IPS DF 6.9 (cell line): ENCODE measurements around the gene UGDH.

Experiments
- DNase-seq: peaks from one replicate; pipeline ENCODE4 v3.0.0-alpha.2; 2013; ENCODE audit warnings: low read depth, low spot score
- H3K27ac ChIP-seq: one replicate; pipeline ENCODE4 v1.5.1; 2013; ENCODE audit warnings: low read length, control low read depth
- H3K27me3 ChIP-seq: 2 replicates; pipeline ENCODE4 v1.6.1; 2013; ENCODE audit warnings: mild to moderate bottlenecking, low read length; ENCODE audit not compliant: control insufficient read depth, insufficient read depth
- H3K36me3 ChIP-seq: 2 replicates; pipeline ENCODE4 v1.6.1; 2013; ENCODE audit warnings: low read length; ENCODE audit not compliant: control insufficient read depth, insufficient read depth
- H3K4me1 ChIP-seq: 2 replicates; pipeline ENCODE4 v1.6.1; 2013; ENCODE audit warnings: low read length; ENCODE audit not compliant: control insufficient read depth, insufficient read depth
- H3K4me3 ChIP-seq: 2 replicates; pipeline ENCODE4 v1.5.1; 2013; ENCODE audit warnings: mild to moderate bottlenecking, low read length
- H3K9me3 ChIP-seq: 2 replicates; pipeline ENCODE4 v1.6.1; 2013; ENCODE audit warnings: low read length, inconsistent platforms; ENCODE audit not compliant: control insufficient read depth, insufficient read depth
- WGBS: extraction: QIAGEN DNeasy Blood & Tissue Kit; methylation state at CpG from one replicate; pipeline ENCODE4 v1.1.7; 2013; ENCODE audit warnings: mixed read lengths, missing lambda C conversion rate; ENCODE audit not compliant: insufficient read length, insufficient coverage; 5-methylcytosine and 5-hydroxymethylcytosine counted together

Gene UGDH

DNA sequence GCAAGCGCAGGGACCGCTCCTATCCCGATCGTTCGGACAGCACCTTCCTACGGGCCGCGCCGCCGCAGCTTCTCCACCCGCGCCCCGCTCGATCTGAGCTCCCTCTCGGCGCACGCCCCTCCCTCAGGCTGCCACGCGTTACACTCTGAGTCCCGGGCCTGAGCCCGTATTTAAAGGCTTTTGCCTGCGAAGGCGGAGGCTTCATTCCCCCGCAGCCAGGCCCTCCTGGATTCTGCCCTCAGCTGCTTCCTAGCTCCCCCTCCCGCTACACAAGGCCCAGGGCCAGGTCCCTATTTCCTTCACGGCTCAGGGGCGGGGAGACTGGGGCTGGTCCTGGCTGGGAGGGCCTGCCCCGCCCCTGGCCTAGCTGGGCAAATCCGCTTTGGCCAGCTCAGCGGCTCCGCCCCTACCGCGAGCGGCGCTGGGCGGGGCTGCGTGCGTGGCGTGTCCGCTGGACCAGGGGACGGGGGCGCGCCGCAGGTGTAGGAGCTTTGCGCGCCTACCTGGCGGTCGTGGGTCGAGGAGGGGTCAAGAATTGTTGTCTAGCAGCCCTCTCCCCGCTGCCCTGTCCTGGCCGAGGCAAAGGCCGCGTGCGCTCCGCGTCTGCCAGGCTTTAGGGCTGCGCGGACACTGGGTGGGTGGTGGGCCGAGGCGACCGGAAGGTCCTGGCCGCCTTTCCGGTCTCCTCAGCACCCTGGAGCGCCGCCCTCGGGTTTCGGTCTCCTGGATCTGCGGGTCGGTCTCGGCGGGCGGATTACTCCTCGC is at the start of gene UGDH:
Gene UGDH (minus strand): TSS at position 144 of the 765 bp plus-strand sequence. CDS start 5,927 bp downstream, outside the sequence.
- no peaks in the 10 kb centered on the region; the same call in 1 of the 2 replicates for H3K4me1 ChIP-seq
- DNase-seq, result peak; percentile 92
- H3K36me3 ChIP-seq, result peaks cover 12% of the 10 kb centered on the region; the same call in 1 of the 2 replicates
- H3K9me3 ChIP-seq, result peaks cover 2% of the 10 kb centered on the region; the same call in 1 of the 2 replicates
- H3K4me3 ChIP-seq, result peak within 1 kb of the TSS; percentile 72
- no peak within 1 kb of the TSS for H3K27ac ChIP-seq
- H3K27me3 ChIP-seq, result no peaks in the 10 kb centered on the region
- no CpG with 5 or more reads among the region's 73 CpGs for WGBS

DNA sequence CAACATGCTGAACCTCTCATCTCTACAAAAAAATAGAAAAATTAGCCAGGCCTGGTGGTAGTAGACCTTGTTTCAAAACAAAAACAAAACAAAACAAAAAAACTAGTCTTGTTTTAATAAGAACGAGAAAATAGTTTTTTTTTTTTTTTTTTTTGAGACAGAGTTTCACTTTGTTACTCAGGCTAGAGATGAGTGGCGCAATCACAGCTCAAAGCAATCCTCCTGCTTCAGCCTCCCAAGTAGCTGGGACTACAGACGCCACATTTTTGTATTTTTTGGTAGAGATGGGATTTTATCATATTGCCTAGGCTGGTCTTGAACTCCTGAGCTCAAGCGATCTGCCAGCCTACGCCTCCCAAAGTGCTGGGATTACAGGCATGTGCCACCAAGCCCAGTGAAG is 47.7 kb upstream of the UGDH start:
- WGBS, result no CpG with 5 or more reads among the region's 5 CpGs
- no peak overlapping the region for H3K4me3 ChIP-seq
- no peak overlapping the region for H3K27ac ChIP-seq
- no peaks in the 10 kb centered on the region for H3K36me3 ChIP-seq
- no peaks in the 10 kb centered on the region for H3K9me3 ChIP-seq
- no peaks in the 10 kb centered on the region for H3K27me3 ChIP-seq
- H3K4me1 ChIP-seq, result no peaks in the 10 kb centered on the region
- no peak for DNase-seq

DNA sequence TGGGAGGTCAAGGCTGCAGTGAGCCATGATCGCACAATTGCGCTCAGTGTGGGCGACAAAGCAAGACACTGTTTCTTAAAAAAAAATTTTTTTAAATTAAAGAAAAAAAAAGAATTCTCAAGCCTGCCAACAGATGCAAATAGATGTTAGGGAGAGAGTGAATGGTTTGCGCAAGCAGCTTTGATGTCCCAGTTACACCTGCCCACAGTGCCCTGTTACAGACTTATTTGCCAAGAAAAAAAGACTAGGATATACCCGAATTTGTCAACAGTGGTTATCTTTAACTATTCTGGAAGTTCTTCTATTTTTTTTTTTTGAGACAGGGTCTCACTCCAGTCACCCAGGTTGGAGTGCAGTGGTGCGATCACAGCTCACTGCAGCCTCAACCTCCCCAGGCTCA is 44.3 kb upstream of the UGDH start:
- no peaks in the 10 kb centered on the region for H3K9me3 ChIP-seq
- no peak for DNase-seq
- WGBS, result no CpG with 5 or more reads among the region's 6 CpGs

DNA sequence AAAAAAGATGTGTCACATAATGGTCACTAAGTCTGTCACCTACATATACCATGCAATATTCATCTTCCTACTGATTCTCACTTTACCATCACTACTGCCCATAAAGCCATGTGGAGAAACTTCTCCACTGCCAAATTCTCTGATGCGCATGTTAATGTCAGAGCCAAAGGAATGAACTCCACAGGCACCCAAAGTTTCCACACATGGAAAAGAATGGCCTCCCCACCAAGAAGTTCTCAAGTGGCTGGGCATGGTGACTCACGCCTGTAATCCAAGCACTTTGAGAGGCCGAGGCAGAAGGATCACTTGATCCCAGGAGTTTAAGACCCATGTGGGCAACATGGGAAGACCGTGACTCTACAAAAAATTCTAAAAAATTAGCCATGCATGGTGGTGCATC is 43.8 kb upstream of the UGDH start:
- Histone ChIP-seq H3K36me3 (no peaks in the 10 kb centered on the region), H3K9me3 (no peaks in the 10 kb centered on the region; the same call in 1 of the 2 replicates), H3K4me3 (no peak overlapping the region), H3K4me1 (no peaks in the 10 kb centered on the region), H3K27ac (no peak overlapping the region), H3K27me3 (no peaks in the 10 kb centered on the region)
- no CpG with 5 or more reads among the region's 4 CpGs for WGBS
- no peak for DNase-seq

More for the DNA sequence above, 44.3 kb upstream of the UGDH start:
- Histone ChIP-seq H3K27me3 (no peaks in the 10 kb centered on the region), H3K36me3 (no peaks in the 10 kb centered on the region), H3K27ac (no peak overlapping the region), H3K4me3 (no peak overlapping the region), H3K4me1 (no peaks in the 10 kb centered on the region)

DNA sequence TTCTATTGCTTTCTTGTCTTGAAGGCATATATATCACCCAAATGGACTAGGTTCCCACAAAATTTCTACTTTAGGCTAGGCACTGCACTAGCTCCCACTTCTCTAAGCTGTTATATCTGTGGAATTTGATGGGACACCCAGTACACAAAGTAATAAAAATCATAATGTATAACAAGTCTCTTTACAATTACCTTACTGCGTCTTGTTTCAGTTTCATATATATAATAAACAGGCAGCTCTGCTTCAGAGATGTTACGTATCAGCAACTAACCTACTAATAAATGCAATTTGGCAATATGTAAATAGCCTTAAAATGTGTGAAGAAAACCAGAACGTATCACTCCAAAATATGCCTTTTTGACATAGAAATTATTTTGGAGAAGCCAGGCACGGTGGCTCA is 42.0 kb upstream of the UGDH start:
- Histone ChIP-seq H3K4me1 (no peaks in the 10 kb centered on the region), H3K27ac (no peak overlapping the region), H3K4me3 (no peak overlapping the region), H3K27me3 (no peaks in the 10 kb centered on the region), H3K36me3 (no peaks in the 10 kb centered on the region), H3K9me3 (no peaks in the 10 kb centered on the region; the same call in 1 of the 2 replicates)
- no CpG with 5 or more reads among the region's 4 CpGs for WGBS
- no peak for DNase-seq

DNA sequence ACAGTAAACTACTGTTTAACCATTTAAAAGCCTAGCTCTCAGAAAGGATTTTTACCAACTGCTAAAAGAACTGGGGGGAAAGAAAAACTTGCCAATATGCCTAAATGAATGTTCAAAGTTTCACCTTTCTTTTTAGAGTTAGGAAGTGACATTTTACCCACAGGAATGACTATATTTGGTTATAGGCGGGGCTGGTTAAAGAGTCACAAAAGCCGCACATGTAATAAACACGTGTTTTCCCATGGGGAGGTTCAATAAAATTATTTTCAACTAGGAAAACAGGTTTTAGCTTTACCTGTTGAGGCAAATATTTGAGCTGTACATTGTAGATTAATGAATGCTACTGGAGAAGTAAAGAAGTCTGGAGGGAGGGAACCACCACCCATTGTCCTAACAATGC is 41.6 kb upstream of the UGDH start:
- H3K4me3 ChIP-seq, result no peak overlapping the region
- no peak overlapping the region for H3K27ac ChIP-seq
- no peak for DNase-seq
- no CpG with 5 or more reads among the region's 3 CpGs for WGBS
- no peaks in the 10 kb centered on the region for H3K4me1 ChIP-seq
- no peaks in the 10 kb centered on the region for H3K36me3 ChIP-seq
- H3K27me3 ChIP-seq, result no peaks in the 10 kb centered on the region
- H3K9me3 ChIP-seq, result no peaks in the 10 kb centered on the region; the same call in 1 of the 2 replicates

DNA sequence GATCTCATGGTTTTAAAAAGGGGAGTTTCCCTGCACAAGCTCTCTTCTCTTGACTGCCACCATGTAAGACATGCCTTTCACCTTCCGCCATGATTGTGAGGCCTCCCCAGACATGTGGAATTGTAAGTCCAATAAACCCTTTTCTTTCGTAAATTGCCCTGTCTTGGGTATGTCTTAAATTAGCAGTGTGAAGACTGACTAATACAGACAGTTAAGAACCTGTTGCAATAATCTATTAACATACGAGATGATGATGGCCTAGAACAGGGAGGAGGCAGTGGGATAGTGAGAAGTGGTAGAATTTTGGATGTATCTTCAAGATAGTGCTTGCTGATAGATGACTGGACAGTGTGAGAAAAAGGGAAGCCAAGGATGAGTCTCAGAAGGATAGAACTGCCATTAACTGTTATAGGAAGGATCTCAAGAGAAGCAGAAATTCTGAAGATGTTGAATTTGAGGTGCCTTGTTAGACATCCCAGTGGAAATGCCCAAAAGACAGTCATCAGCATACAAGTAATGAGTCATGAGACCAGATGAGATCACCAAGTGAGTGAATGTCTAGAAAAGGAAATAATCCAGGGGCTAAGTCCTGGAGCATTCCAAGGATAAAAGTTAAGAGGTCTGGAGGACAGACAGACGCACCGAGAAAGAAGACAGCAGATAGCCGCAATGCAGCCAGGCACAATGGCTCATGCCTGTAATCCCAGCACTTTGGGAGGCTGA is 38.8 kb upstream of the UGDH start:
- H3K4me1 ChIP-seq, result no peaks in the 10 kb centered on the region
- no peak overlapping the region for H3K27ac ChIP-seq
- H3K27me3 ChIP-seq, result no peaks in the 10 kb centered on the region
- no peak for DNase-seq
- H3K36me3 ChIP-seq, result no peaks in the 10 kb centered on the region
- WGBS, result no CpG with 5 or more reads among the region's 6 CpGs
- H3K4me3 ChIP-seq, result no peak overlapping the region
- no peaks in the 10 kb centered on the region; the same call in 1 of the 2 replicates for H3K9me3 ChIP-seq

DNA sequence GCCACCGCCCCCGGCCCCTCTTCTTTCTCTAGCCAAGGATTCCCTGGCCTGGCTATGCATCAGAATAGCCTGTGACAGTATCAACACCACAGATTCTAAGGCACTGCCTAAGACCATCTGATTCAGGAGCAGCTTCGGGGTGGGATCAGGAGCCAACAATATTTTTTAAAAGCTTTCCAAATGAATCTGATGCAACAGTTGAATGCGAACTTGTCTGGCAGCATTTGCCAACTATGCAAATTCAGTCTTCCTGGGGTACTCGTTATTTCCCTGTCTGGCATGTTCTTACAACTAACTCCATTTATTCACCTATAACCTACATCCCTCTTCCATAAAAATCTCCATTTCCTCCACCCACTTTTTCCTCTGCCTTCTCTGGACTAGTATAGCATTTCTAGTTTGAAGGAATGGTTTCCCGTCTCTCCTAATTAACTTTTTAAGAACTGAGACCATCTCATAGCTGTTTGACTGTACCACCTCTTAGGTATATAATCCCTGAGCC is 36.2 kb upstream of the UGDH start:
- DNase-seq, result no peak
- no CpG with 5 or more reads among the region's 6 CpGs for WGBS
- no peaks in the 10 kb centered on the region for H3K27me3 ChIP-seq
- no peak overlapping the region for H3K27ac ChIP-seq
- no peaks in the 10 kb centered on the region for H3K36me3 ChIP-seq
- H3K4me1 ChIP-seq, result no peaks in the 10 kb centered on the region
- H3K9me3 ChIP-seq, result no peaks in the 10 kb centered on the region; the same call in 1 of the 2 replicates
- no peak overlapping the region for H3K4me3 ChIP-seq

DNA sequence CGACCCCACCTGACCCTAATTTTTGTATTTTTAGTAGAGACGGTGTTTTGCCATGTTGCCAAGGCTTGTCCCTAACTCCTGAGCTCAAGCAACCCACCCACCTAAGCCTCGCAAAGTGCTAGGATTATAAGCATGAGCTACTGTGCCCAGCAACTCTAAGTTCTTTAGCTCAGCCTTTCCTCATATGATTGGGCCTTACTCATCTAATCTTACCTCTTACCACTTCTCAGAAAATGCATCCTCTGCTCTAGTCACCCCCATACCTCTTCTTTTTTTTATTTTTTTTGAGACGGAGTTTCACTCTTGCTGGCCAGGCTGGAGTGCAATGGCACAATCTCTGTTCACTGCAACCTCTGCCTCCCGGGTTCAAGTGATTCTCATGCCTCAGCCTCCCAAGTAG is 35.6 kb upstream of the UGDH start:
- DNase-seq, result no peak
- no peaks in the 10 kb centered on the region for H3K27me3 ChIP-seq
- no peaks in the 10 kb centered on the region; the same call in 1 of the 2 replicates for H3K9me3 ChIP-seq
- H3K4me3 ChIP-seq, result no peak overlapping the region
- no peak overlapping the region for H3K27ac ChIP-seq
- H3K4me1 ChIP-seq, result no peaks in the 10 kb centered on the region
- WGBS, result no CpG with 5 or more reads among the region's 5 CpGs
- no peaks in the 10 kb centered on the region for H3K36me3 ChIP-seq

DNA sequence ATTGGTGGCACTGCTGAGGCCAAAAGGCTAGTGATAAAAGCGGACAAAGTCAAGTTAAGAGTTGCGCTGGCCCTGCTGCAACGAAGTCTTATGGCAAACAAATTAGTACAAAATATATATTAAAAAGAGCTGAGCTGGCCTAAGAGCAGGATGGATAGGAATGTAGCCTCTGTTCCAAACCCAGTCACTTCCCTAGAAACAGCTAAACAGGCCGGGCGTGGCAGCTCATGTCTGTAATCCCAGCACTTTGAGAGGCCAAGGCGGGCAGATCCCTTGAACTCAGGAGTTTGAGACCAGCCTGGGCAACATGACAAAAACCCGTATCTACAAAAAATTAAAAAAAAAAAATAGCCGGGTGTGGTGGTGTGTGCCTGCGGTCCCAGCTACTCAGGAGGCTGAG is 32.4 kb upstream of the UGDH start:
- Histone ChIP-seq H3K27me3 (no peaks in the 10 kb centered on the region), H3K36me3 (no peaks in the 10 kb centered on the region), H3K4me3 (no peak overlapping the region), H3K27ac (no peak overlapping the region), H3K9me3 (no peaks in the 10 kb centered on the region), H3K4me1 (no peaks in the 10 kb centered on the region)
- no peak for DNase-seq
- WGBS, result no CpG with 5 or more reads among the region's 9 CpGs
